CD8-positive, alpha-beta memory T cell (primary cell): ENCODE data around the gene SPECC1. TPM values are rescaled to one million over a fixed set of nuclear protein-coding genes. Genes with fewer than 3 reads are reported as not detected.
"Not testable (repeated sequence)": the region's sequence is repeated elsewhere in the genome, so short reads cannot be mapped to it uniquely, and the experiment has no call there.

Experiments
- CTCF ChIA-PET: fragments of 350-600 bp; sonication (Branson Sonifier 250); formaldehyde crosslinking; loops from one replicate; lab custom pipeline; 2021; ENCODE audit warnings: antibody characterized with exemption; lab: Charles Lee
- POLR2A ChIA-PET: fragments of 350-600 bp; sonication (Branson Sonifier 250); formaldehyde crosslinking; loops from one replicate; lab custom pipeline; 2021; ENCODE audit warnings: antibody characterized with exemption; lab: Charles Lee
- DNase-seq, 5 donors: peaks; one replicate each; pipeline versions ENCODE4 v3.0.0 to v3.0.0-alpha.2; 2020 to 2022; ENCODE audit warnings: mixed read lengths in 1 of 5
- H3K27ac ChIP-seq: one replicate; pipeline ENCODE4 v1.7.0; 2013; ENCODE audit warnings: low read depth, mild to moderate bottlenecking, low read length, moderate library complexity
- H3K27me3 ChIP-seq: 2 replicates; pipeline ENCODE4 v1.7.0; 2013; ENCODE audit warnings: low read length, mild to moderate bottlenecking; ENCODE audit not compliant: insufficient read depth, poor library complexity, severe bottlenecking
- H3K36me3 ChIP-seq: 2 replicates; pipeline ENCODE4 v1.7.0; 2013; ENCODE audit warnings: mild to moderate bottlenecking, low read length, moderate library complexity; ENCODE audit not compliant: insufficient read depth
- H3K4me1 ChIP-seq: 2 replicates; pipeline ENCODE4 v1.7.0; 2013; ENCODE audit warnings: mild to moderate bottlenecking, low read length, moderate library complexity; ENCODE audit not compliant: insufficient read depth
- H3K4me3 ChIP-seq: 2 replicates; pipeline ENCODE4 v1.7.0; 2013; ENCODE audit warnings: mild to moderate bottlenecking, low read length
- H3K9me3 ChIP-seq: 2 replicates; pipeline ENCODE4 v1.7.0; 2013; ENCODE audit warnings: mild to moderate bottlenecking, low read length
- H3K27ac Mint-ChIP-seq, 8 donors: one replicate each; pipeline ENCODE4 v1.8.0; 2020 to 2021; ENCODE audit warnings: mixed read lengths in 8 of 8, mild to moderate bottlenecking in 6 of 8, inconsistent platforms in 3 of 8, moderate library complexity in 3 of 8
- H3K27me3 Mint-ChIP-seq, 2 donors: one replicate each; pipeline ENCODE4 v1.8.0; 2020 to 2021; ENCODE audit warnings: mixed read lengths in 2 of 2, mild to moderate bottlenecking in 1 of 2, moderate library complexity in 1 of 2
- H3K36me3 Mint-ChIP-seq, 3 donors: one replicate each; pipeline ENCODE4 v1.8.0; 2020 to 2021; ENCODE audit warnings: mixed read lengths in 3 of 3, inconsistent platforms in 1 of 3, mild to moderate bottlenecking in 1 of 3
- H3K4me1 Mint-ChIP-seq, 3 donors: one replicate each; pipeline ENCODE4 v1.8.0; 2020 to 2021; ENCODE audit warnings: mixed read lengths in 3 of 3, inconsistent platforms in 1 of 3, mild to moderate bottlenecking in 1 of 3
- H3K4me3 Mint-ChIP-seq, 7 donors: one replicate each; pipeline ENCODE4 v1.8.0; 2020 to 2021; ENCODE audit warnings: mixed read lengths in 7 of 7, mild to moderate bottlenecking in 6 of 7, moderate library complexity in 4 of 7, inconsistent platforms in 2 of 7
- H3K9me3 Mint-ChIP-seq, 5 donors: one replicate each; pipeline ENCODE4 v1.8.0; 2020 to 2022; ENCODE audit warnings: mixed read lengths in 5 of 5, mild to moderate bottlenecking in 3 of 5, moderate library complexity in 2 of 5, inconsistent platforms in 1 of 5
- polyA plus RNA-seq: library from polyadenylated mRNA; unstranded; fragments of 300-500 nt; fragmentation: Illumina TruSeq; gene quantifications from one replicate; pipeline ENCODE4 v1.2.3, GENCODE V29; 2021
- total RNA-seq, 2 experiments: library from RNA; stranded (reverse); gene quantifications; one replicate each; pipeline ENCODE4 v1.2.3, GENCODE V29; 2021

SPECC1 gene
- total and polyA plus RNA-seq, 3 experiments from 2014 or later, result 12.5 to 15.9 (median 13.4) TPM

GRCh38 chr17:20352567-20352966, 343.4 kb downstream of the SPECC1 start:
- H3K36me3 ChIP-seq, H3K27ac Mint-ChIP-seq, H3K4me3 Mint-ChIP-seq, H3K27me3 Mint-ChIP-seq, H3K36me3 Mint-ChIP-seq, CTCF ChIA-PET, H3K27me3 ChIP-seq, H3K9me3 ChIP-seq, H3K4me1 ChIP-seq, H3K27ac ChIP-seq, DNase-seq, H3K9me3 Mint-ChIP-seq, H3K4me1 Mint-ChIP-seq, H3K4me3 ChIP-seq, POLR2A ChIA-PET: not testable (repeated sequence)

GRCh38 chr17:20363846-20364245, 354.7 kb downstream of the SPECC1 start:
- H3K9me3 Mint-ChIP-seq, POLR2A ChIA-PET, CTCF ChIA-PET, H3K4me3 ChIP-seq, H3K36me3 ChIP-seq, H3K36me3 Mint-ChIP-seq, H3K4me1 ChIP-seq, H3K27ac ChIP-seq, H3K27ac Mint-ChIP-seq, H3K27me3 Mint-ChIP-seq, DNase-seq, H3K4me1 Mint-ChIP-seq, H3K4me3 Mint-ChIP-seq, H3K27me3 ChIP-seq, H3K9me3 ChIP-seq: not testable (repeated sequence)

Other genes starting within 250 kb of the SPECC1 start
- gene ULK2, start 141.4 kb upstream of the SPECC1 start, total RNA-seq, result 1 to 10 TPM; 4.6 to 5.8 TPM
- gene ULK2, start 141.4 kb upstream of the SPECC1 start, polyA plus RNA-seq, result 6.9 TPM
- gene AKAP10, start 31.5 kb upstream of the SPECC1 start, total RNA-seq, result 10 to 100 TPM; 31.7 to 32.6 TPM
- gene AKAP10, start 31.5 kb upstream of the SPECC1 start, polyA plus RNA-seq, result 24.1 TPM